Stimulated activated CD4-positive, alpha-beta T cell treated with anti-CD3 and anti-CD28 coated beads, Interleukin-1b, Interleukin-23, amount 100 ng/mL, for 48 hours (primary cell): ENCODE data around the gene STUM.
"Not testable (repeated sequence)": the region's sequence is repeated elsewhere in the genome, so short reads cannot be mapped to it uniquely, and the experiment has no call there.

Experiments
- DNase-seq: peaks from one replicate; pipeline ENCODE4 v3.0.0-alpha.2; 2020

STUM gene

GRCh38 chr1:226584164-226584563 is 35.6 kb downstream of the STUM start:
- no peak for DNase-seq

DNA sequence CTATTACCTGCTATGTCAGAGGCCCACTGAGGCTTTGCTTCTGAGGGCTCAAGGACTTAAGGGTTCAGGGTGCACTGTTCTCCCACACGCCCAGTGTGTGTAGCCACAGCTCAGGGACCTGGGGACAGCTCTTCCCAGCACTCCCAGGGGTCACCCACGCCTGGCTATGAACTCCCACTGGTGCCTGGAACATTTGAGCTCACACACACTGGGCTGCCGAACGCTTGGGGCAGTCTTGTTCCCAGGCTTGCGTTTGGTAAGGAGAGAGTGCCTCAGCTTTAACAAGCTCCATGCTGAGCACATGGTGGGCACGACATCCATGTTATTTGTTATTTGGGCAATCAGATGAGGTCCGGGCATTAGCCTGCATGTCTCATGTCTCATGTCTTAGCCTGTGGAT is 37.6 kb downstream of the STUM start:
- no peak for DNase-seq

DNA sequence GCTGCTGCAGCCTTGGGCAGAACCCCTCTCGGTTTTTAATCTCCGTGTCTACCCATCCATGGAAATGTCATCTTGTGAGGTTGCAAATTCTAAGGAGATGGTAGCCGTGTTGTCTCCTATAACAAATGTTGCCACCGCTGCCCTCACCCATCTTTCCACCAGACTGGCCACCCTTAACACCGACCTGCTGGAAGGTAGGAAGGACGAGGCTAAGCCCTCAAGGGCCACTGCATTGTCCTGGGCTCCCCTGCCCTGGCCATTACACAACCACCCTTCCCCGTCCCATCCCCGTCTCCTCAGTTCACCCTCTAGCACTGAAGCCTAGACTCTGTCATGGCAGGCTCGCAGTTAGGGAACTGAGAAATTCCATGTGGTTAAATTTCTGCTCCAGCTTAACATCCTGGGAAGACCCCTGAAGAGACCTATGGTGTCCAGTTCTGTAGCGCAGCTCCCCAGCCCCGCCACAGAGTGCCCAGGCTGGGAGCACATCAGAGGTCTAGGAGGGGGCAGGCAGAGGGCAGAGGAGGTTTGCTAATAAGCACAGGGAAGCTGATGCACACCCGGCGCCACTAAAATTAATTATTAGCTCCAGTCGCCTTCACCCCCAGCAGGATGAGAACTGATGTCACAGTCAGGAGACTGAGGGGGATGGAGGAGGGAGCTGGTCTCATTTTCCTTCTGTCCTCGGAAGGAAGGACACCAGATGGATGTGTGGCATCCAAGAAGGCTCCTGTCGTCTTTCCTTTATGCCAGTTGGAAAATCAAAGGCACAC is 38.3 kb downstream of the STUM start:
- no peak for DNase-seq

DNA sequence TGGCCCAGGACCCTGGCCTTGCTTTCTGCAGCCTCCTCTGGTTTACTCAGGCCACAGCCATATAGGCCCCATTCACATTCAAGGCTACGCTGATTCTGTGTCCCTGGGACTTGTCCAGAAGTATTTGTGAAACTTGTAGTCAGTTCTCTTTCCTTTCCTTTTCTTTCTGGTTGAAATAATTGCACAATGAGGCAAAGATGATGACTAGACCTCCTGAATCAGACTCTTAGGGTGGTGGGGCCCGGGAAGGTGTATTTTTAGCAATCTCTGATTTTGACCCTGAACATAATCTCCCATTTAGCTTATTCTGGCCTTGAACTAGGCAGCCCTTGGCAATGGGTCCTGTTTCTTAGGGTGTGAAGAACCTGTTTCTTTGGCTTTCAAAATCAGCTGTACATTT is 39.9 kb downstream of the STUM start:
- no peak for DNase-seq

DNA sequence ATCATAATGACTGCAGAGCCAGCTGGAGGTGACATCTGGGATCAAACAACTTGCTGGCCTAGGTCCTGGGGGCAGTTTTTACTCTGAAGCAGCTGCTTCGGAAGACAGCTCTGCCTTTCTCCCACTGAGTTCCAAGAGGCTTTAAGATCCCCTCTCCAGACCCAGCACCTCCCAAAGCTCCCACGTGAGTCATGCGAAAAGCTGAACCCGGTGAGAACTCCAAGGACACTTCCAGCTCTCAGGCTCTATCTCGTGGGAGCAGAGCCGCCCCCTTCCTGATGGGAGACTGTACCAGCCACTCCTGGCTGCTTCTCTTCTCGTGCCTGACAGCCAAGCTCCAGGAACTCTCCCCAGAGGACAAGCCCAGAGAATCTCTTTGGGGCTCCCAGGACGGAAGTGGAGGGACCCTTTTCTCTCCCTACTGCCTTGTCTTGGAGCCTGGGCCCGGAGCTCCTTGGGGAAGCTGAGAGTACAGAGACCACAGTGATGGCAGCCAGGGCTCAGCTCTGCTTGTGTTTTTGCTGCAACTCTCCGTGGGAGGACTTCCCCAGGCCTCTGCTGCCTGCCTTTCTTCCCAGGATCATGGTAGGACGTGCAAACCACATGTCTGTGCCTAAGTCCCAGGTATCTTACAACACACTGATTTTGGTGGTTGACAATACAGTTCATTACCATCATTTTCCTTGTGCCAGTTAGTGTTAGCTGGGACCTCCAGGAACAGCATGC is 40.6 kb downstream of the STUM start:
- no peak for DNase-seq

GRCh38 chr1:226590614-226591013 is 42.0 kb downstream of the STUM start:
- no peak for DNase-seq

DNA sequence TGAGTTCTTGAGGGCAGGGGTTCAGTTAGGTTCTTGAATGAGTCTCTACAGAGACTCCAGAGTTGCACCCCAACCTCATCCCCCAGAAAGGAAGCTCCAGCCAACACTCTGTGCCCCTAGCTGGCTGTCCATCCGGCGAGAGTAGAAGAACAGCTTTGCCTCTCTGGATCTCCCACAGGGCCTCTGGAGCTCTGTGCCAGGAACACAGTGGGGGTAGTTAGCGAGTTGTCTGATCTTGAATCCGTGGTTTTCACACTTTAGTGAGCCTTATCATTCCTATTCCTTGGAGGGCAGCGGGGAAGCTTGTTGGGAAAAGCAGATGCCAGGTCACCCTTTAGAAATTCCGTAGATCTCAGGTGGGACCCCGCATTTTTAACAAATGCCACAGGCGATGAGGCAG is 45.0 kb downstream of the STUM start:
- no peak for DNase-seq

GRCh38 chr1:226596531-226597165 is 48.1 kb downstream of the STUM start:
- DNase-seq: no peak

DNA sequence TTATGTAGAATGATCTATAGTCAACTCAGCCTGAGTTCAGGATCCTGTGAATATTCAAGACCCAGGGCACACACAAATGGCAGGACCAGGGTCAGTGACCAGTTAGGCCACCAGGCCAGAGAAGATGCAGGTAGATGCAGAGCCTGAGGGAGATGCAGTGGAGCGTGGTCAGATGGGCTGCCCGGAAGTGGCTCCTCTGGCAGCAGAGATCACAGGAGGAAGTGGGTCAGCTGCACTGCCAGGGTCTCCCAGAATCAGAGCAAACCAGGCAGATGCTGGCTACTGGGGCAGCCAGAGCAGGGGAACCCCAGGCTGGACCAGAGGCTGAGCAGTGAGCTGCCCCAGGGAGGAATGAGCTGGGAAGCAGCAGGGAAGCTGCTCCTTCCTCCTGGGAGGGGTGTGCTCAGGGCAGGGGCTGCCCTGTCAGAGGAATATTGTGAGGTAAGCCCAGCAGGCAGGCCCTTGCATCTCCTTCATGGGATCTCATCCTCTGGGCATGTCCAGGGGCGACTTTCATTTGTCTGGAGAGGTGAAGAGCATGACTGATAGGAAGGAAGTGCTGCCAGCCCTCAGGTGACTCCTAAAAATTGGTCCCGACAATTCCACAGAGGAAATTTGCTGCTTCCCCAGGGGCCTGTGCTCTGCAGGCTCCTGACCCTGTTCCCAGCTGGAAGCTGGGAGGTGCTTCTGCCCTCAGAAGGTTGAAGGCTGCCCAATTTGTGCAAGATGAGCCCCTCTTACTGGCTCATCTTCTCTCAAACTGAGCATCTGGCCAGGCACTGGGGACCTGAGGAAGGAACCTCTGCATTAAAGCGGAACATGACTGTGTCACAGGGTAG is 49.3 kb downstream of the STUM start:
- DNase-seq: no peak

DNA sequence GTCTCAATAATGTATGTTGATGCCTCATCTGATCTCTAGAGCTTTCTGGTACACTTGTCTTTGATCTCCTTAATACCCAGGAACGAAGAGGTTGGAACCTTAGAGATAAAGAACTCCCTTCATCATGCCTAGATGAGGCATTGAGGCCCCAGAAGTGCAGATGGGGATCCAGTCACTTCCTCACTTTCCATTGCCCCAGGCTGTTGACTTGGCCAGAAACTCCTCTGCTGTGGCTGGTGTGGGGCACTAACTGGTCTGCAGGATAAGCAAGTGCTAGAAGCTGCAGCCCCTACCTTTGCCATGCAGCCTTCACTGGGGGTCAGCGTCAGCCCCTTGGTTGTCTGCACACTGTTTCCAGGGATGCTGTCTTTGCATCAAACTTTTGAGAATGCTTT is 49.9 kb downstream of the STUM start:
- DNase-seq: no peak

GRCh38 chr1:226598955-226599354 is 50.4 kb downstream of the STUM start:
- DNase-seq: not testable (repeated sequence)

GRCh38 chr1:226599636-226600238 is 51.2 kb downstream of the STUM start:
- no peak for DNase-seq

DNA sequence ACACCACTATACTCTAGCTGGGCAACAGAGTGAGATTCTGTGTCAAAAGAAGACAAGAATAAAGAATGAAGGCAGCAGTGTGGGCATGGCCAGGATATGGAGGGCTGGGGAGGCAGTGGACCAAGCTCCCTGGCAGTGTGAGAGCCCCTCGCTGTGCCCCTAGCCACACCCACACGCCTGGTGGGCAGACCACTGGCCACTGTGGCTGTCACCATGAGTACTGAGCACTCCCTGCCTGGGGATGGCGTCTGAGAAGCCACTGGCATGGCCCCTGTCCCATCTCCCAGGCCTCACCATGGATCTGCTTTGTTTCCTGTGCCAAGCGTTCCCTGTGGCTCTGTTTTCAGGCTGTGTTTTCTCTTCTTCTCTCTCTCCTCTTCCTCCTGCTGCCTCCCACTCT is 51.7 kb downstream of the STUM start:
- DNase-seq: no peak

GRCh38 chr1:226601456-226601855 is 52.9 kb downstream of the STUM start:
- no peak for DNase-seq

DNA sequence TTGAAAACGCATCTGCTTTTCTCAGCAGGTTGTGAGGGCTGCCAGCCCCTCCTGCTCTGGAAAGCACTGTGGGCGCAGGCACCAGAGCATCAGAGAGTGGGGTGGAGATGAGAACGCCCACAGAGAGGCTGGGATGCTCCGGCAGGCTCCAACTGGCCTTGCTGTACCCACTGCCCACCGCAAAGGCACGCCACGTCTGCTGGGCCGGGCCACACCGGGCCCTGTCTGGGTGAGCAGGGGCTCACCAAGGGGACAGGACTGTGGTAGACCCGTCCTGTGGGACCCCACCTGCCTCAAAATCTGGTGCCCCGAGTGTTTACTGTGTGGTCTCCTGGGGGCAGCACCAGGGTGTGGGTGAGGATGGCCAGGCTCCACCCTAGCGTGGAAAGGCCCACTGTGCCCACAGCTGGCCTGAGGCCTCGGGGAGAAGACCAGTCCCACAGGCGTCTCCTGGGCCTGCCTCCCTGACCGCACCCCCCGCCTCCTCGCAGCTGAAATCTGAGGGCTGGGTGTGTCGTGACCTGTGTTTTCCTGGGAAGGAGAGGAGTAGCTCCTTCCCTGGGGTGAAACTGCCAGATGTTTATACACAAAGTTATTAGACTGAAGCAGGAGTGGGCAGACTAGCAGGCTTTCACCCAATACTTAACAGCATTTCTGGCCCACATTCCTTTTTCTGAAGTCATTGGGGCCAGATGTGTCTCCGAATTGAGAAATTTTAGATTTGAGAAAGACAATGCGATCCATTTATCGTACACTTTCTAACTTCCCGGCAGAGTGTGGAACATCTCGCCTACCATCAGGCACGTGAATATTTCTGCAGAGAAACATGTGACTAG is 53.8 kb downstream of the STUM start:
- no peak for DNase-seq

DNA sequence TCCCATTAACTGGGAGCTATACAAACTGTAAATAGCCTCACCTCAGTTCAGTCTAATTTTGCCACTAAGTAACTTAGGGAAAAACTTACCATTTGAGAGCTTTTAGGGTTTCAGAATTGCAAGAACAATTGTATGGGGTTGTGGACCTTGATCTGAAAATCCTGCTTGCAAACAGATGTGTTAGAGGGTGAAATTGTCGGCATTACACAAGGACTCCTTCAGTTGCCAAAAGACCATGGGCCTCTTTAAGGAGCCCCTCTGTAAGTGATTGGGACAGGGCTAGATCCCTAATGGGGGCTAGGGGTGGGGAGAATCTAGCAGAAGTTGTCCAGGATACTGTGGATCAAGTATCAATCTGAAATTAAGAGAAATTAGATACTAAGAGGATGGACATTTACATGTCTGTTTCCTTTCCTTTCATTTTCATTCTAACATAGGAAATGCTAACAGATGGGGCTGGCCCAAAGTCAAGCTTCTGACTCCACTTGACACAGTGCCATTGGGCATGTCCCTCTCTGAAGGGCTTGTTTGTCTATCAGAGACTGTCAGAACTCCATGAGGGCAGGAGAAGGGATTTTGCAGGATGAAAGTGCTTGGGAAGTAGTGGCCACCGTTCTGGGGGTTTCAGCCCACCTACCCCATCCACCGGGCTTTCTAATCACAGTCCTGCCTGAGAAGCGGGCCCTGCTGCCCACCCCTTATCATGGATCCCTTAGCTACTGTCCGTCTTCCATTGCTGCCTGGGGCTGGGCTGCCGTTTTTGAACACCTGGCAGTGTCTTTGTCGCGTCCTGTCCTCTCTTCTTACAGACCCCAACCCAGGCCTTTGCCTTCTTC is 54.7 kb downstream of the STUM start:
- DNase-seq: no peak

DNA sequence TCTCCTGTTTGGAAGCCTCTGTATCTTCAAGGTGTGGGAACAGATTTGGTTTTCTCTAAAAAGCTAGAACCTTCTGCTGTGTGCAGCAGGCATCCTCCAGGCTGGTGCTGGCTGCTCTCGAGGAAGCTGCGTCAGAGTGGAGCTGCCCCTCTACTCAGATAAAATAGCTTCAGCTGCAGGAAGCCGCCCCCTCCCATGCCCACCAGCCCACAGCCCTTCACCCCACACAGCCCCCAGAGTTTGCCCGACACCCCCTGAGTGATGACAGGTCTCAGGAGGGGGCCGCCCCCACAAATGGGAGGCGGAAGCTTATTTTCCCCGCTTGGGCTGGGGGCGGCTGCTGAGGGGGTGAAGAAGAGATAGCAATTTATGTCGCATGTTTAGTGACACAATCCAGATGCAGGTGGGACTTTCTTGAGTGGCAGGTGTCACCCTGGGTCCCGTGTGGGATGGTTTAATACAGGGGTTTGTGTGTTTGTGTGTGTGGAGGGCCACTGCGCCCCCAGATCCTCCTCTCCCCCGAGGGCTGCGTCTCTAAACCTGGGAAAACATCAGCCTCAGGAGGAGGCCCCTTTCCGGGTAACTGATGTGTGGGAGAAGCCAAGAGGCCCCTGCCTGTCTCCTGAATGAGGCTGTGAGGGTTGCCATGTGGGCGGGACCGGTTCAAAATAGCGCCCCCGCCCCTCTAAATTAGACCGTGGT is 55.4 kb downstream of the STUM start:
- DNase-seq: no peak

GRCh38 chr1:226604560-226605317 is 56.2 kb downstream of the STUM start:
- no peak for DNase-seq

DNA sequence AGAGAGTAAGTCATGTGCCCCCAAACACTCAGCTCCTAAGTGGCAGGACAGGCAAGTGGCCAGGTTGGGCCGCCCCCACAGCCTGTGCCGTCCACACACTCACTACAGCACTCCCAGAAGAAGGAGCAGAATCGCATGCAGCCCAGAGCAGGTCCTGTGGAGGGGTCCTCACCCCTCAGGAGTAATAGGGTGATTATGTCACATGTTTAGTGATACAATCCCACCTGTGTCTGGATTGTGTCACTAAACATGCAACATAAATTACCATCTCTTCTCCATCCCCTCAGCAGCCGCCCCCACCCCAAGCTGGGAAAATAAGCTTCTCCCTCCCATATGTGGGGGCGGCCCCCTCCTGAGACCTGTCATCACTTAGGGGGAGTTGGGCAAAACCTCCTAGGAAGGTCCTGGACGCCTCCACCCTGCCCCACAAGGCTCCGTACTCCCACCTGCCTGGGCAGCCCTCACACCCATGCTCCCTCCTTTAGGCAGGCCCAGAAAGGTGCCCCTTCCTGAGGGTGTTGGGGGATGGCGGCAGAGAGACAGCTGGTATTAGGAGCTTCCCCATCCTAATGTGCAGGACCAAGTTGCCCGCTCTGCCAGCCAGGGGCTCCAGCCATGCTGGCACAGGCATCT is 56.9 kb downstream of the STUM start:
- no peak for DNase-seq
